ENCODE data around the gene ACIN1. TPM values are rescaled to one million over a fixed set of nuclear protein-coding genes. Genes with fewer than 3 reads are reported as not detected.
A peak's percentile ranks its signal among the peaks of the same experiment; 100 is the strongest.

ACIN1 gene
- total and polyA plus RNA-seq, 3 donors from 2014 or later = 151 to 216 (median 209) TPM

DNA sequence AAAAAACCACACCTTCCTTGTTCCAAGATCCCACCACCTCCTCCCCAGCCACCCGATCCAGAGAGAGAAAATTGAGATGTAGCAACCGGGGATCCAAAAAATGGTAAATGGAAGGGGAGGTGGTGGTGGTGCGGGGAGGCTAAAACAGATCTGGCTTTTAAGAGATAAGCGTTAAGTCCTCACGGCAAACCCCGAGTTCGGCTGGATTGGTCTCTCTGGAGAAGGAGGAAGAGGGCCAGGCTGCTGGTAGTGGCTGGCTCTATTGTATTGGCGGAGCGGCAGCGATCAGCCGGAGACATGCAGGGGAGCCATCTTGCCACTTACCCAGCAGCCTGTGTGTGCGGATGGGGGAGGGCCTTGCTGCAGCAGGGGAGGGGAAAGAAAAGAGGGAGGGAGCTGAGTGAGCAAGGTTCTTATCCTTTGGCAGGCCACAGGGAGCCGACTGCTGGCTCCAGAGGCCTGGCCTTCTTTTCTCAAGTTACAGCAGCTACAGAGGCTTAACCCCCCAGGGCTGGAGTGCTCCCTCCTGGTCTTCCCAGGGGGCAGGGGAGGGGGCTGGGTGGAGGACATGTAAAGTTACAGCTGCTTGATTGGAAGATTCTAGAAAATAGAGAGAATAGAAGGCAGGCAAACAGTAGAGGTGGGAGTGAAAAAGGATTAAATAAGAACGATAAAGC is 23.6 kb downstream of the ACIN1 start:
- Histone ChIP-seq H3K9me3 (no peaks in the 10 kb centered on the region), H3K4me3 (peak overlapping the region; percentile 53 to 68), H3K27ac (peak overlapping the region; percentile 77 to 82), H3K27me3 (no peaks in the 10 kb centered on the region), H3K36me3 (ENCODE audit: low read depth, missing control alignments) (no peaks in the 10 kb centered on the region), H3K4me1 (peaks cover 36% of the 10 kb centered on the region)
- 16 to 41% methylated on average over 14 of the region's 14 CpGs for WGBS, 2 donors
- intact Hi-C loops (cut with DNase I; ENCODE audit: low total_unique reads) = no loop called here
- peak; percentile 92 for DNase-seq
- no peak for TF ChIP-seq POLR2A (IDR thresholded peaks at IDR 0.05)
- TF ChIP-seq, protein P1, sequence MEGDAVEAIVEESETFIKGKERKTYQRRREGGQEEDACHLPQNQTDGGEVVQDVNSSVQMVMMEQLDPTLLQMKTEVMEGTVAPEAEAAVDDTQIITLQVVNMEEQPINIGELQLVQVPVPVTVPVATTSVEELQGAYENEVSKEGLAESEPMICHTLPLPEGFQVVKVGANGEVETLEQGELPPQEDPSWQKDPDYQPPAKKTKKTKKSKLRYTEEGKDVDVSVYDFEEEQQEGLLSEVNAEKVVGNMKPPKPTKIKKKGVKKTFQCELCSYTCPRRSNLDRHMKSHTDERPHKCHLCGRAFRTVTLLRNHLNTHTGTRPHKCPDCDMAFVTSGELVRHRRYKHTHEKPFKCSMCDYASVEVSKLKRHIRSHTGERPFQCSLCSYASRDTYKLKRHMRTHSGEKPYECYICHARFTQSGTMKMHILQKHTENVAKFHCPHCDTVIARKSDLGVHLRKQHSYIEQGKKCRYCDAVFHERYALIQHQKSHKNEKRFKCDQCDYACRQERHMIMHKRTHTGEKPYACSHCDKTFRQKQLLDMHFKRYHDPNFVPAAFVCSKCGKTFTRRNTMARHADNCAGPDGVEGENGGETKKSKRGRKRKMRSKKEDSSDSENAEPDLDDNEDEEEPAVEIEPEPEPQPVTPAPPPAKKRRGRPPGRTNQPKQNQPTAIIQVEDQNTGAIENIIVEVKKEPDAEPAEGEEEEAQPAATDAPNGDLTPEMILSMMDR (IDR thresholded peaks at IDR 0.05) = no peak

DNA sequence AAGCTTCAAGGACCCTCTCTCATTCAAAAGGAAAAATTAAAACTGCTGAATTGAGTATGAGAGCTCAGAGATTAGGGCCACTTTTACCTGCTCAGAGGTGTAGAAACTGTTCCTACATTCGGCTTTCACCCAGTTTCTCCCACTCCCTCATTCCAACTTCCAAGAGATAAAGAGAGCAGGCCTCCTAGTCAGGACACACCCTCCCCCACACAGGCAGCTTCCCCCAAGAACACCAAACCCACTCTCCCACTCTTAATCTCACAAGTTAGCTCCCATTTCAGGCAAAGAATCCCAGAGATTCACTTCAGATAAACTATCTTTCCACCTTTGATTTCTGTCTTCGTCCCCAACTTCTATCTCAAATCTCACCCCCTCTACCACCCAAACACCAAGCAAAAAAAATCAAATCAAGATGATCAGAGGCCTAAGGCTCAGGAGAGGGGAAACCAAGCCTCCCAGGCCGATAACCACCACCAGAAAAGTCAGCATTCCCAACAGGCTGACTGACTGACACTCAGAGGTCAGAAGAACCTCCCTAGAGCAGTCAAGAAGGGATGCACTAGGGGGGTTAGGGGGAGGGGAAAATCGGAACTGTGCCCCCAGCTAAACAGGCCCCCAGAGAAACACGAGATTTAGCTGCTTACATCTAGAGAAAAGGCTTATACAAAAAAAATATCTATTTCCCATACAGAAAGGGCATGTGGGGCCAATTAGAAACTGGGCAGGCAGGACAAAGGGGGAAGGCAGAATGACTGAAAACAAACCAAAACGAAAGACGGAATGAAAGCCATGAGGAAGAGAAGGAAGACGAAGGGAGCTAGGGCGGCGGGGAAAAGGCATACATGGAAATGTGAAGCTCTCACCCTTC is 24.4 kb downstream of the ACIN1 start:
- H3K4me3 ChIP-seq = peak overlapping the region; percentile 53 to 68
- H3K36me3 ChIP-seq (ENCODE audit: low read depth, missing control alignments) = no peaks in the 10 kb centered on the region
- WGBS, 2 donors = 31 to 37% methylated on average over 10 of the region's 10 CpGs
- intact Hi-C loops (cut with DNase I; ENCODE audit: low total_unique reads) = no loop called here
- no peaks in the 10 kb centered on the region for H3K9me3 ChIP-seq
- peak overlapping the region; percentile 77 to 82 for H3K27ac ChIP-seq
- peaks cover 36% of the 10 kb centered on the region for H3K4me1 ChIP-seq
- no peaks in the 10 kb centered on the region for H3K27me3 ChIP-seq
- TF ChIP-seq, protein P1 (IDR thresholded peaks at IDR 0.05) = no peak
- TF ChIP-seq POLR2A (IDR thresholded peaks at IDR 0.05) = no peak
- no peak for DNase-seq

DNA sequence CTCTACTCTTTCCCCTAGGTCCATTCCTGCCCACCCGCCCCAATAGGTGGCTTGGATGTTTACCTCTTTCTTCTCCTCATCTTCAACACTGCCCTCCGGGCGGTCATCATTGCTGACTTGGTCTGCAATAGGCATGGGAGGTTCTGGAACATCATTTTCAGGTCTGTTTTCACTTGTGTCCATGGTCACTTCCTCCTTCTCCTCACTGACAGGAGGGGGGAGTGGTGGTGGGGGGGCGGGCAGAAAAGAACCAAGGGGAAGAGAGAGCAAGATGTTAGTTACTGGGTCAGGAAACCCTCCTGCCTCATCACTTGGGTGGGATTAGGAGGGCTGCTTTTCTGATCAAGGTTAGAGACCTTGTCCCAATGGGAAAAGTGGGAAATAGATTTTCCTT is 25.5 kb downstream of the ACIN1 start:
- intact Hi-C loops (cut with DNase I; ENCODE audit: low total_unique reads) = no loop called here
- H3K9me3 ChIP-seq = no peaks in the 10 kb centered on the region
- TF ChIP-seq POLR2A (IDR thresholded peaks at IDR 0.05) = no peak
- TF ChIP-seq, protein P1 (IDR thresholded peaks at IDR 0.05) = no peak
- no peak overlapping the region for H3K4me3 ChIP-seq
- peaks cover 36% of the 10 kb centered on the region for H3K4me1 ChIP-seq
- no peak for DNase-seq
- no peak overlapping the region for H3K27ac ChIP-seq
- no peaks in the 10 kb centered on the region for H3K27me3 ChIP-seq
- no peaks in the 10 kb centered on the region for H3K36me3 ChIP-seq (ENCODE audit: low read depth, missing control alignments)
- 78 to 84% methylated on average over 4 of the region's 4 CpGs for WGBS, 2 donors

DNA sequence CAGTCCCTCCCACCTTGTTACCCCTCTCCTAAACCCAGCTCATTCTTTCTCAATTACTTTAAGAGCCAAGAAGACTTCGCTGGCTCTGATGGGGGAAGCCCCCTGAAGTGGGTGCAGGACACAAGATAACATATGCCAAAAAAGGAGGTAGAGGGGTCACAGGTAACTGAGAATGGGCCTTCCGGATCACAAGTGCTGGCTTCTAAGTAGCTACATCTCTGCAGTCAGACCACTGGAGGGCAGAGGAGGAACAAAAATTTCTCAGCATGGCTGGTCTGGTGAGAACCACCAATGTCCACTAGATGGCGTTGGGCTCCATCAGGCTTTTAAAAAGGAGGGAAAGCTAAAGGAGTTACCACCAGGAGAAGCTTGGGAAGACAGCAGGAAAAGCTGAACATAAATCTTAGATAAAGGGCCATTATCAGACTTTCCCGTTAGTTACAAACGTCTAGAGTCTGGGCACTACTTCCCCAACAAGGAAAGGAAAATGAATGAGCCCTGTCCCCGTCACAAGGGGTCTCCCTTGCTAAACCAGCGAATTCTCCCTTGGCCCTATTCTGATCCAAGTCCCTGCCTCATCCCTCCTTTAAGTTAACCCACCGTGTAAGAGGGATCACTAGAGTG is 26.0 kb downstream of the ACIN1 start:
- intact Hi-C loops (cut with DNase I; ENCODE audit: low total_unique reads) = no loop called here
- Histone ChIP-seq H3K36me3 (ENCODE audit: low read depth, missing control alignments) (no peaks in the 10 kb centered on the region), H3K4me1 (peaks cover 36% of the 10 kb centered on the region), H3K9me3 (no peaks in the 10 kb centered on the region), H3K27me3 (no peaks in the 10 kb centered on the region), H3K27ac (no peak overlapping the region), H3K4me3 (no peak overlapping the region)
- WGBS, 2 donors = 40 to 52% methylated on average over 8 of the region's 8 CpGs
- TF ChIP-seq, protein P1 (IDR thresholded peaks at IDR 0.05) = peak; percentile 92 to 97 (median 94)
- no peak for TF ChIP-seq POLR2A (IDR thresholded peaks at IDR 0.05)
- DNase-seq = peak; percentile 90

Data from testis (tissue), 3 donors.